PC-9 (cell line): ENCODE measurements around the gene PTGER3. TPM values are rescaled to one million over a fixed set of nuclear protein-coding genes. Genes with fewer than 3 reads are reported as not detected.
A peak's percentile ranks its signal among the peaks of the same experiment; 100 is the strongest.

Source experiments
- Bru-seq: library from RNA; stranded (reverse); fragments of 400-500 nt; gene quantifications from one replicate; lab custom pipeline; 2021; lab: Mats Ljungman, UMichigan
- BruChase-seq, 2 experiments: library from RNA; stranded (reverse); fragments of 400-500 nt; gene quantifications; one replicate each; lab custom pipeline; 2021; lab: Mats Ljungman, UMichigan
- BruUV-seq: library from RNA; stranded (reverse); fragments of 400-500 nt; replicated peaks from 2 replicates; lab custom pipeline; 2021; lab: Mats Ljungman, UMichigan
- CTCF ChIA-PET: fragments of 300-600 bp; sonication (Branson Sonifier 250); formaldehyde crosslinking; loops from one replicate; lab custom pipeline; 2022; ENCODE audit warnings: antibody characterized with exemption; lab: Charles Lee
- POLR2A ChIA-PET: fragments of 300-600 bp; sonication (Branson Sonifier 250); formaldehyde crosslinking; loops from one replicate; lab custom pipeline; 2022; ENCODE audit warnings: antibody characterized with exemption; ENCODE audit not compliant: unreplicated experiment; lab: Charles Lee
- DNase-seq, 2 experiments: peaks; one replicate each; pipeline versions ENCODE4 v3.0.0 to v3.0.0-alpha.2; 2015 to 2022; ENCODE audit warnings: mixed read lengths in 1 of 2
- H2AFZ ChIP-seq: fragments of 200-600 bp; sonication (generic); 2 replicates; pipeline ENCODE4 v1.8.1; 2017; ENCODE audit warnings: antibody characterized with exemption
- H3F3A ChIP-seq: fragments of 200-600 bp; sonication (generic); 2 replicates; pipeline ENCODE4 v1.8.1; 2017; ENCODE audit warnings: antibody characterized with exemption, mild to moderate bottlenecking, low read depth; ENCODE audit not compliant: insufficient read depth
- H3K27ac ChIP-seq: fragments of 200-600 bp; sonication (generic); 2 replicates; pipeline ENCODE4 v1.6.1; 2016; ENCODE audit warnings: mixed run types
- H3K27me3 ChIP-seq: fragments of 200-600 bp; sonication (generic); 2 replicates; pipeline ENCODE4 v1.6.1; 2016; ENCODE audit warnings: low read depth, mixed run types; ENCODE audit not compliant: insufficient read depth
- H3K36me3 ChIP-seq: fragments of 200-600 bp; sonication (generic); 2 replicates; pipeline ENCODE4 v1.6.1; 2016; ENCODE audit warnings: low read depth, mixed run types
- H3K4me1 ChIP-seq: fragments of 200-600 bp; sonication (generic); replicated peaks from 2 replicates; pipeline ENCODE4 v1.6.1; 2016; ENCODE audit warnings: mixed run types; ENCODE audit not compliant: insufficient read depth
- H3K4me2 ChIP-seq: fragments of 200-600 bp; sonication (generic); 2 replicates; pipeline ENCODE4 v1.6.1; 2017; ENCODE audit warnings: mixed run types
- H3K4me3 ChIP-seq: fragments of 200-600 bp; sonication (generic); 2 replicates; pipeline ENCODE4 v1.6.1; 2016; ENCODE audit warnings: mixed run types
- H3K79me2 ChIP-seq: fragments of 200-600 bp; sonication (generic); 2 replicates; pipeline ENCODE4 v1.6.1; 2017; ENCODE audit warnings: low read depth, mixed run types
- H3K9me2 ChIP-seq: fragments of 200-600 bp; sonication (generic); 2 replicates; pipeline ENCODE4 v1.8.1; 2017; ENCODE audit warnings: mild to moderate bottlenecking; ENCODE audit not compliant: insufficient read depth
- H3K9me3 ChIP-seq: fragments of 200-600 bp; sonication (generic); 2 replicates; pipeline ENCODE4 v1.8.1; 2016; ENCODE audit warnings: low read depth; ENCODE audit not compliant: insufficient read depth
- H4K20me1 ChIP-seq: fragments of 200-600 bp; sonication (generic); 2 replicates; pipeline ENCODE4 v1.8.1; 2017; ENCODE audit not compliant: insufficient read depth
- CTCF ChIP-seq: fragments of 200-600 bp; sonication (generic); conservative IDR thresholded peaks from 2 replicates; pipeline ENCODE4 v1.6.1; 2017; ENCODE audit warnings: mixed run types, antibody characterized with exemption, mild to moderate bottlenecking, moderate library complexity
- EZH2 ChIP-seq: fragments of 200-600 bp; sonication (generic); IDR thresholded peaks from 2 replicates; pipeline ENCODE4 v1.8.0; 2017; ENCODE audit warnings: antibody characterized with exemption, low read depth
- intact Hi-C: fragments of 100-400 bp; cut with micrococcal nuclease; formaldehyde crosslinking; loops from one replicate; pipeline ENCODE4 v1.10.0; 2022; ENCODE audit not compliant: unreplicated experiment
- long read RNA-seq: library from polyadenylated mRNA; stranded (forward); transcript quantifications from one replicate; pipeline ENCODE4 v2.0.0, GENCODE V29; 2022
- total RNA-seq: library from RNA; stranded (reverse); gene quantifications from 2 replicates; pipeline ENCODE4 v1.2.3, GENCODE V29; 2021

PTGER3 gene
- 0.08 and 0.13 TPM in 2 replicates for total RNA-seq
- Bru-seq, nascent RNA: percentile 12 among the genes with signal in this experiment
- BruChase-seq, experiment 1, labeled RNA remaining after a 2-hour chase: percentile 13 among the genes with signal in this experiment
- percentile 10 among the genes with signal in this experiment for BruChase-seq, experiment 2, labeled RNA remaining after a 6-hour chase
- long read RNA-seq: 0 reads

DNA sequence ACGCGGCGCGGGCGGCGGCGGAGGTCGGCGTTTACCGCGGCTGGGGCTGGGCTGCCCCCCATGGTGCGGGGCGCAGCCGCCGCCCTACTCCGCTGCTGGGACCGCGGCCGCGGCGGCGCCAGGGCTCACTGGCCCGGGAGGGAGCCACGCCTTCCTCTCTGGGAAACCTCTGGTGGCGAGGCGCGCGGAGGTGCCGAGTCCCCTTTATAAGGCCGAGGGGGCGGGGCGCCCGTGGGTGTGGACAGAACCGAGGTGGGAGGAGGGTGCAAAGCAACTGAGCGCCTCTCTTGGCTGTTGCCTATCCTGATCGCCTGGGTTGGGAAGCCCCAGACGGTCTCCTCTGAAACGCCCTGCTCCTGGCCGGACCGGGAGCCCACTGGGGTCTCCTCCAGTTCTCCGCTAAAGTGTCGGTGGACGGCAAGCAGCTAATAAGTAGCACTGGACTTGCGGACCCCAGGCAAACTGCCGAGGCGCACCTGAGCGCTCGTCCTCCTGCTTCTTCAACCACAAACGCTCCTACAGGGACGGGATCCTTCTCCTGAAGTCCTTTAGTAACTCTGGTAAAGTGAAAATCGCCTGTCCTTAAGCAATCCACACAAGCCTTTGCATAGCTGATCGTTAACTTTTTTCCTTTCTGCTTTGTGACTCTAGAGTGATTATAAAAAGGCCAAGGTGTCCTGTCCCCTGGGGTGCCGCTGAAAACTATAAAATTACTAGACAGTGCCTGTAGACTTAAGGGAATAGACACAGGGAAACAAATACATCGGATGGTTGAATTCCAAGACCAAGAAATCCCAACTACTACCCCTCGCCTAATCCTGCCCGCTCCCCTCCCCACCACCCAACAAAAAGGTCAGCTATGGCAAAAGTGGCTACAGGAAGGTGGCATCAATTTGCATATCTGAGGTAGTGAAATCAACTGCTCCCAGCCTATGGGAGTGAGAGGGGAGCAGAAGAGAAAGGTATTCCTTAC is at the start of gene PTGER3:
TSS of gene PTGER3 (minus strand) at position 182 of the 973 bp plus-strand sequence. CDS start 239 bp downstream, outside the sequence.
- Histone ChIP-seq H3K27me3 (no peaks in the 10 kb centered on the region), H3K79me2 (no peaks in the 10 kb centered on the region), H4K20me1 (no peaks in the 10 kb centered on the region), H3K4me3 (no peak within 1 kb of the TSS), H3K4me1 (no peaks in the 10 kb centered on the region), H2AFZ (no peak within 1 kb of the TSS), H3K27ac (no peak within 1 kb of the TSS), H3K4me2 (no peak within 1 kb of the TSS), H3K36me3 (no peaks in the 10 kb centered on the region), H3F3A (no peaks in the 10 kb centered on the region), H3K9me3 (no peaks in the 10 kb centered on the region), H3K9me2 (no peaks in the 10 kb centered on the region)
- intact Hi-C loops: no loop called here
- TF ChIP-seq EZH2 (no peak), CTCF (no peak)
- ChIA-PET POLR2A (no interaction called here), CTCF (no interaction called here)
- DNase-seq: peak in 1 of 2 experiments; percentile 48
- no TSS peak for BruUV-seq

DNA sequence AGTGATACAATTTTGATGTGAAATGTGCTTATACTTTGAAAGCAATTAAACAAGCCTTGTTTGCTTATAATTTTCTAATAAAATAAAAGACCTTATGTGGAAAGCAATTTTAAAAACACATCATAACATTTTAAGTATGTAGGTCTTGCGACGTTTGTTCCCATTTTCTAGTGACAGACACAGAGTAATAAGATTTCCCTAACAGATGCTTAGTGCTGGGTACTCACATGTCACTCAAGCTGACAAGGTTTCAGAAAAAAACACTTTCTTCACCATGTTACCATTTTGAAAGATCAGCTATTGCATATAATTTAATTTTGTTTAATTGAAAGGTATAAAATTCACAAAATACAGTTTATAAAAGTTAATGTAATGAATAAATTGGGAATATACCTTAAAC is 47.3 kb upstream of the PTGER3 start:
- H3K4me3 ChIP-seq: no peak overlapping the region
- TF ChIP-seq CTCF (no peak), EZH2 (no peak)
- H3K4me2 ChIP-seq: no peak overlapping the region
- no peaks in the 10 kb centered on the region for H3K9me2 ChIP-seq
- H3K27me3 ChIP-seq: no peaks in the 10 kb centered on the region
- CTCF ChIA-PET: no interaction called here
- H3K9me3 ChIP-seq: no peaks in the 10 kb centered on the region
- H3K79me2 ChIP-seq: no peaks in the 10 kb centered on the region
- H3K27ac ChIP-seq: no peak overlapping the region
- H3K36me3 ChIP-seq: no peaks in the 10 kb centered on the region
- no peak for DNase-seq
- H3F3A ChIP-seq: no peaks in the 10 kb centered on the region
- no peaks in the 10 kb centered on the region for H4K20me1 ChIP-seq
- intact Hi-C loops: no loop called here
- POLR2A ChIA-PET: no interaction called here
- no peak overlapping the region for H2AFZ ChIP-seq
- BruUV-seq: no TSS peak
- H3K4me1 ChIP-seq: no peaks in the 10 kb centered on the region

DNA sequence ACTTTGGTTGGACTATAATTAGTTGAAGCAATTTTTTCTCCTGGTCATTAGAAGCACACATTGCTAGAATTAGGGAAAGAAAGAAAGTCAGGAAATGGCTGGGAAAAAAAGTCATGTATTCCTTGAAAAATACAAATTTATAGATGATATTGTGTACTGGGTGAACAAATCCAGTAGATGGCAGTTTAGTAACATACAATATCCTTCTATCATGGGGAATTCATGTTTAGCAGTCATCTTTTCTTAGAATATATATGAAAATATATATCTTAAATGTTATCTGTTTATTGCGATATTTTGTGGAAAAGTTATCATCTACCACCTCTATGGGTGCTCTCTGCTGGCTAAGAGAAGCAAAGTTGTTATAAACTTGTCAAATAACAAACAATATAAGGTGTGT is 46.3 kb upstream of the PTGER3 start:
- no peak overlapping the region for H2AFZ ChIP-seq
- DNase-seq: no peak
- H3F3A ChIP-seq: no peaks in the 10 kb centered on the region
- intact Hi-C loops: no loop called here
- no TSS peak for BruUV-seq
- no peaks in the 10 kb centered on the region for H4K20me1 ChIP-seq
- no peak overlapping the region for H3K27ac ChIP-seq
- H3K4me2 ChIP-seq: no peak overlapping the region
- H3K9me3 ChIP-seq: no peaks in the 10 kb centered on the region
- ChIA-PET POLR2A (no interaction called here), CTCF (no interaction called here)
- no peaks in the 10 kb centered on the region for H3K27me3 ChIP-seq
- H3K4me3 ChIP-seq: no peak overlapping the region
- TF ChIP-seq CTCF (peak; percentile 64), EZH2 (no peak)
- H3K79me2 ChIP-seq: no peaks in the 10 kb centered on the region
- H3K4me1 ChIP-seq: no peaks in the 10 kb centered on the region
- H3K36me3 ChIP-seq: no peaks in the 10 kb centered on the region
- H3K9me2 ChIP-seq: no peaks in the 10 kb centered on the region
